GM19238 (cell line): ENCODE measurements around the gene PLEKHA5.

Experiments
- DNase-seq: peaks from one replicate; pipeline ENCODE4 v3.0.0; 2011; ENCODE audit warnings: low spot score; ENCODE audit not compliant: insufficient read length

The PLEKHA5 gene

GRCh38 chr12:19198272-19198671 is 68.7 kb downstream of the PLEKHA5 start:
- DNase-seq = no peak

DNA sequence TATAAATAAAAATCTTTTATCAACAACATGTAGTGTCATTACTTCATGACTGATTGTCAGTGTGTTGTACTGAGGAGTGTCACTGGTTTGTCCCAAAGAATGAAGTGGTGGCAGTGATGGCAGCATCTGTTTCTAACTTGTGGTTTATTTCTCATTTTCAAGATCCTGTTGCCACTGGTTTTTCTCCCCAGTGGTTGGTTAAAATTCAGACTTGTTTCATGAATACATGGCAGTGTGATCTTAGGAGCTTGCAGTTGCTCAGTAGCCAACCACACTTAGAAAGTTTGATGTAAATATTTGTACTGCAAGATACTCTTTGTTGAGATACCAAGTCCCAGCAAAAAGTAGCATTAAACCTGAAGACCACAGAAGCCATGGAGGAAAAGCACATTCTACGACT is 69.8 kb downstream of the PLEKHA5 start:
- DNase-seq = no peak

DNA sequence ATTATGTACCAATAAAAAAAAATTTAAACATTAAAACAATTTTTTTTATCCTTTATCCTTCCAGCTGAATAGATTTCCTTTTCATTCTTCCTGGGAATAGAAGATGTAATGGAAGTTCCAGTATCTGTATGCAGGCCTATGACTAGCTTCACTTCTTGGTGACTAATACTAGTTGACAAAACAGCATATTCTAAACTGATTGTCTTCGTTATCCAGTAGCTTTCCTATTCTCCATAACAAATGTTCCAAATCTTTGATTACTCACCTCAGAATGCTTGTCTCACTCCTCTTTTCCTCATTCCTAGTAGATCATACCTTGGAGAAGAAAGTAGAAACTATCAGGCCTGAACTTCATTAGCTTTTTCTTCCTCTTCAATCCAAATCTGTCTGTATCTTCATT is 70.7 kb downstream of the PLEKHA5 start:
- DNase-seq = no peak

DNA sequence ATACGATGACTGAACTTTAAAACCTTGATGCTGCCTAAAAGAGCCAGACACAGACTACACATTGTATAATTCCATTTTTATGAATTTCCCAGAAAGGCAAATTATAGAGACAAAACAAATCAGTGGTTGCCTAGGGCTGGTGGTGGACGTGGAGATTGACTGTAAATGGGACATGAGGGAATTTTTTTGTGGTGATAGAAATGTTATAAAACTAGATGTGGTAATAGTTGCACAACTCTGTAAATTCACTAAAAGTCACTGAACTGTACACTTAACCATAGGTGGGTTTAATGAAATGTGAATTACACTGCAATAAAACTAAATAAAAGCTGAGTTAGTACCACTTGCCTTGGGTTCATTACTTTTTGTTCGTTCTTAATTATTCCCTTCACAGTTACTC is 72.1 kb downstream of the PLEKHA5 start:
- DNase-seq = no peak

DNA sequence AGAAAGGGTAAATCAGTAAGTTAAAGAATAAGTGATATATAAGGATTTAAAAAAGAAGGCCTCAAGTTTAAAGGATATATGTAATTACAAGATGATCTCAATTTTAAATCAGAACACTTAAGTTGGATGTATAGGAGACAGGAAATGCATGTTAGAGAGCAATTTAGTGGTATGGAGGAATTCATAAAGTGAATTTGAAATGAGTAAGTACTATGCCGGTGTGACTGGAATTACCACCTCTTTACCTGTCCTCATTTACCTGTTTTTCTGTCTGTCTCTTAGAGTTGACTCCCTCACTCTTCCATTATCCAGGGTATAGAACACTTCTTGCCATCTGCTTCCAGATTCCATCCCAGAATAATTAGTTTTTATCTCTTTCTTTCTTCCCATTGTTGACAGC is 73.5 kb downstream of the PLEKHA5 start:
- DNase-seq = no peak

GRCh38 chr12:19203539-19204506 is 74.3 kb downstream of the PLEKHA5 start:
- DNase-seq = no peak

- no peak for DNase-seq
Measured at GRCh38 chr12:19205120-19205519, 75.6 kb downstream of the PLEKHA5 start.

DNA sequence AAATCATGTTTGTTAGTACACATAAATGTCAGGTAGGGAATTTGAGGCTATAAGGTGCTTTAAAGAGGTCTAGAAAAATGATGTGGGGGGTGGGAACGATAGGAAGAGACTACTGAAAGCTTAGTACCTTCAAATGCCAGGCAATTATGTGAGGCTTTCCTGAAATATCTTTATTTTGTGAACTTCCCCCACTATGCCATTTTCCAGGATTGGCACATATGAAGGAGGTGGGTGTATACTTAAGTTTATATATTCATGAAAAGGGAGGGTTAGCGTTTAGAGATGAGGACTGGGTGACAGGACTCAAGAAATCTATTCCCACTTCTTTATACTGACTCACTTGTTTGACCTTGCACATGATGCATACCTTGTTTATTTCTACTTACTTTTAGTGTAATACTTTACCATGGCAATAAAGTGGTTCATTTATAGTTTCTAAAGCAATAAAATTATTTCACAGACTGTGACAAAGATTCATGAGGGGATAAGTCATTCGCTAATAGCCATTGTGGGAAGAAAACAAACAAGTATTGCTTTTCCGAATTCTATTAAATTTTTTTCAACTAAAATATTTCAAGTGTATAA is 77.1 kb downstream of the PLEKHA5 start:
- no peak for DNase-seq

DNA sequence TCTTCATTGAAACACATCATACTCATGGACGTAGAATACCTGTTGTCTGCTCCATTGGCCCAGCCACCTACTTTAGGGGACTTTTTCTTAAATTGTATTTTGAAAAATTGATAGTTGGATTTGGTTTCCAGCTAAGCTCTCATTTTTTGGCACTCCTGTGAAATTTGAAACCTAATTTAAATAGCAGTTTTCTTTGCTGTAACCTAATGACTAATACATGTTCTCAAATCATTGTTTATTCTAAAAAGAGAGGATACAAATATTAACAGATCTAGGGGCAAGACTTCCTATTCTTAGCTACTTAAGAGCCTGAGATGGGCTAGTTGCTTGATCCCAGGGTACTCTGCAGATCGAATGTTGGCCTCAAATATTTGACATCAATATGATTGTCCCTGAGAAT is 78.9 kb downstream of the PLEKHA5 start:
- no peak for DNase-seq

DNA sequence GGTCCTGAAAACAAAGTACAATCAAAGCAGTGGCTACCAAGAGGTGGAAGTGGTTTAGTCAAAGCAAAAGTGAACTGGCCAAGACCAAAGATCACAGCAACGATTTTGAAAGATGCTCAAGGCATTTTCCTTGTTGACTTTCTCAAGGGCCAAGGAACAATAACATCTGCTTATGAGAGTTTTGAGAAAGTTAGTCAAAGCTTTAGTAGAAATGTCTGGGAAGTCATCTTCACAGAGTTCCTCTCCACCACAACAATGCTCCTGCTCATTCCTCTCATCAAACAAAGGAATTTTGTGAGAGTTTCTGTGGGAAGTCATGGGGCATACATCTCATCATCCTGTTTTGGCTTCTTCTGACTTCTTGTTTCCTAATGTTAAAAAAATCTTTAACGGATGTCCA is 80.1 kb downstream of the PLEKHA5 start:
- DNase-seq = no peak

- no peak for DNase-seq
Measured at GRCh38 chr12:19211802-19212201, 82.3 kb downstream of the PLEKHA5 start.

DNA sequence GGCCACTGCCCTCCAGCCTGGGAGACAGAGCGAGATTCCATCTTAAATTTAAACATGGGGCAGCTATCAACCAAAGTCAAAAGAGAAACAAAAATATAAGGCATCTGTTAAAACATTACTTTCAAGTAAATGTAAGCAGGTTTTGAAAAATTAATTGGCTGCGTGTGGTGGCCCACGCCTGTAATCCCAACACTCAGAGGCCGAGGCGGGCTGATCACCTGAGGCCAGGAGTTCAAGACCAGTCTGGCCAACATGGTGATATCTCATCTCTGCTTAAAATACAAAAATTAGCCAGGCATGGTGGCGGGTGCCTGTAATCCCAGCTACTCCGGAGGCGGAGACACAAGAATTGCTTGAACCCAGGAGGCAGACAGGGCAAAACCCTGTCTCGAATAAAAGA is 82.7 kb downstream of the PLEKHA5 start:
- no peak for DNase-seq

GRCh38 chr12:19214020-19214419 is 84.5 kb downstream of the PLEKHA5 start:
- no peak for DNase-seq

- DNase-seq = no peak
Measured at GRCh38 chr12:19215115-19215514, 85.6 kb downstream of the PLEKHA5 start.

- no peak for DNase-seq
Measured at GRCh38 chr12:19217446-19217845, 87.9 kb downstream of the PLEKHA5 start.

- no peak for DNase-seq
Measured at GRCh38 chr12:19220205-19220604, 90.7 kb downstream of the PLEKHA5 start.

- no peak for DNase-seq
Measured at GRCh38 chr12:19220852-19221466, 91.4 kb downstream of the PLEKHA5 start.

DNA sequence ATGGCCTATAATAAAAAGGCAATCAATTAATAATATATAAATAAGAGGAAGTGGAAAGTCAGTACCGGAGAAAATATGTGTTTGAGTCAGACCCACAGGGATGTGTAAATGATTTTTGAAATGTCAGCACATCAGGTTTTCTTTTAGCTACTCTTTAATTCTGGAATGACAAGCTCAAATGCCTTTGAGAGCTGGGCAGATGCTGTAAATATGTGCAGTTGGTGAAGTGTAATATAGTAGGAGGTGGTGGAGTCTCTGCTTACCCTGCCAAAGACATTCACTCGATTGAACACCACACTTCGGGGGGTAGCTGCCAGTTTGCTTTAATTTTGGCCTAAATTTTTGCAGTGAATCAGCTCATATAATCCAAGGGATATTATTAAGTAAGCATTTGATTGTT is 93.0 kb downstream of the PLEKHA5 start:
- DNase-seq = no peak

DNA sequence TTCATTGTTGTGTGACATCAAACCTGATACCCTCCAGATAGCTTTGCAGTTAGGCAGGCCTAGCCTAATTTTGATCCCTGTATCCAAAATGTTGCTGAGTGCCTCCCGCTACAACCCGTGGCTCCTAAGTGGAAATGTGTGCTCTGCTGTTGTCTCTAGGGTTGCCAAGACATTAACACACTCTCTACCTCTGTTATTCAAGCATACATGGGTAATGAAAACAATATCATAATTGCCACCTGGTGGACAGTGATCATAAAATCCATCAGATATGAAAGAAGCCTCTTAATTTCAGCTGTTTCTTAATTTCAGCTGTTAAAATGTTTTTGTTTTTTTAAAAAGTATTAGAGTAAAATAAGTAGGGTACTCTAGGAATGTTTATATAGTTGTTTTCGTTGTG is 93.5 kb downstream of the PLEKHA5 start:
- no peak for DNase-seq

DNA sequence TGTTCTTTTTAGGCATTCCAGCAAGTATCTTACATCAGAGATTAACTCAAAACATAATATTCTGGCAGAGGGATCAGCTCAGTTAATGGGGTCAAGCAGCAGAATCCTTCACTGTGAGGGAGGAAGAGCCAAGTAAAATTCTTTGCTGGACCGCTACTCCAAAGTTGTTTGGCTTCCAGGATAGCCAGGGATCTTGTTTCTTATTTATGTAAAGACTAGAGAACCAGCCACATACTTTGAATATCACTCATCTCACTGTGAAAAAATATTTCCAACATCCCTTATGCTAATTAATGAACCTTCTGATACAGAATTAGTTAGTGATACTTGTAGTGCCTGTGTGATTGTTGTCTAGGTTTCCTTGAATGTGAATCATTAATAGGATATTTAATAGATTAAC is 94.2 kb downstream of the PLEKHA5 start:
- no peak for DNase-seq

DNA sequence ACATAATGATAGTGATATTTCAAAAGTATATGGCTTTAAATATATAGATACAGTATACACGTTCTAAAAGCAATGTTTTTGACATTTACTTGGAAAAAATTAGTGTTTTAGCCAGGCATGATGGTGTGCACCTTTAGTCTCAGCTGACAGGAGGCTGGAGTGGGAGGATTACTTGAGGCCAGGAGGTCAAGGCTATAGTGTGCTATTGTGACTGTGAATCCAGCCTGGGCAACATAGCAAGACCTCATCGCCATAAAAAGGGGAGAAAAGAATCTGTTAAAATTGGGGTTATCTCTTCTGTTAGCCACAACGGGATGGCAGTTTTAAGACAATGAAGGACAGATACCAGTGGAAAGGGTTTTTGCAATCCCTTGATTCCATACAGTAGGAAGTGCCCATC is 95.2 kb downstream of the PLEKHA5 start:
- DNase-seq = no peak

DNA sequence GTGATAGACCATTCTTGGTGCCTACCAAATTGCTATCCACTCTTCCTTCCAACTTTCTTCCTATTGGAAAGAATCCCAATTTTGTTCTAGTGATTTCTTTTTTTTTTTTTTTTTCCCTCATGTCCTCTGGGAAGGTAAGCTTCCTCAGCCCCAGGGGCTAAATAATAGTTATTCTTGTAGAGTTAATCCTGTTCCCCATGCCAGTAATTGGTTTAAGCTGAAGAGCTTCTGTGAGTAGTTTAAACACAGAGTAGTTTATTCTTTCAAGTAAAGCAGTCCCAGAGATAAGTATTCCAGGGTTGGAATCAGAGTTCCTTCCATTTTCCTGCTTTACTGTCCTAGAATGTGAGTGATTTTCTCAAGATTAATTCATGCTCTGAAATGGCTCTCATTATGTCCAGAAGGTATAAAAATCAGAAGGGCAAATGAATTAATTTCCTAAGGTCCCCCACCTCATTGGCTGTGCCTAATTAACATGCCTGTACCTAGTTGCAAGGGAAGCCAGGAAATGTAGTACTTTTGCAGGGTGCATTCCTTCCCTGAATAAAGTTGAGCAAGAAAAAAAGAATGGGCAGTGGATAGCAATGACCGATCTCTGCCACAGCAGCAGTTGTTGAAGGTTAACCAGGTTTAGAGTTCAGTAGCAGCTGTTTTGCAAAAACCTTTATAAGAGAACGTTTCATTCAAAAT is 97.8 kb downstream of the PLEKHA5 start:
- no peak for DNase-seq
